WI38 (cell line): Measurements from ENCODE around the gene IGFL4.

Experiments
- H3K4me3 ChIP-seq: 2 replicates; pipeline ENCODE4 v1.5.1; 2011; ENCODE audit warnings: low read depth, mild to moderate bottlenecking, control low read depth, low read length
- TF ChIP-seq, protein P1 (sequence below): IDR thresholded peaks from 2 replicates; pipeline ENCODE4 v1.5.1; 2012; ENCODE audit warnings: low read depth, mild to moderate bottlenecking, control low read depth, low read length

The IGFL4 gene

GRCh38 chr19:46031781-46032596 lies 8.8 kb downstream of the IGFL4 start:
- TF ChIP-seq, protein P1, sequence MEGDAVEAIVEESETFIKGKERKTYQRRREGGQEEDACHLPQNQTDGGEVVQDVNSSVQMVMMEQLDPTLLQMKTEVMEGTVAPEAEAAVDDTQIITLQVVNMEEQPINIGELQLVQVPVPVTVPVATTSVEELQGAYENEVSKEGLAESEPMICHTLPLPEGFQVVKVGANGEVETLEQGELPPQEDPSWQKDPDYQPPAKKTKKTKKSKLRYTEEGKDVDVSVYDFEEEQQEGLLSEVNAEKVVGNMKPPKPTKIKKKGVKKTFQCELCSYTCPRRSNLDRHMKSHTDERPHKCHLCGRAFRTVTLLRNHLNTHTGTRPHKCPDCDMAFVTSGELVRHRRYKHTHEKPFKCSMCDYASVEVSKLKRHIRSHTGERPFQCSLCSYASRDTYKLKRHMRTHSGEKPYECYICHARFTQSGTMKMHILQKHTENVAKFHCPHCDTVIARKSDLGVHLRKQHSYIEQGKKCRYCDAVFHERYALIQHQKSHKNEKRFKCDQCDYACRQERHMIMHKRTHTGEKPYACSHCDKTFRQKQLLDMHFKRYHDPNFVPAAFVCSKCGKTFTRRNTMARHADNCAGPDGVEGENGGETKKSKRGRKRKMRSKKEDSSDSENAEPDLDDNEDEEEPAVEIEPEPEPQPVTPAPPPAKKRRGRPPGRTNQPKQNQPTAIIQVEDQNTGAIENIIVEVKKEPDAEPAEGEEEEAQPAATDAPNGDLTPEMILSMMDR: no peak

GRCh38 chr19:46030812-46031550 lies 9.8 kb downstream of the IGFL4 start:
- TF ChIP-seq, protein P1: no peak
- no peak overlapping the region for H3K4me3 ChIP-seq

More at GRCh38 chr19:46031781-46032596, 8.8 kb downstream of the IGFL4 start:
- no peak overlapping the region for H3K4me3 ChIP-seq

DNA sequence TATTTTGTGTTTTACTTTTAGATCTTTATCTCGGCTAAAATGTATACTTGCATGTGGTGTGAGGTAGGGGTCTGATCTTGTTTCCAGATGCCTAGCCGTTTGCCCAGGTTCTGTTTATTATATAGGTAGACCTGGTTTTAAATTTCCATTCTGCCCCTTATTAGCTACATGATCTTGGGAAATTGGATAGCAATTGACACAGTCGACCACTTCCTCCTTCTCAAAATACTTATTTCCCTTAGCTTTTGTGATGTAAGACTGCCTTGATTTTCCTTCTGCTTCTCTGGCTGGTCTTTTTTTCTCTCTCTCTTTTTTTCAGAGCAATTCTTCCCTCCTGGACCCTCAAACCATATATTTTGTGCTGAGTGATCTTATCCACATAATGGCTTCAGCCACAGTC lies 15.0 kb downstream of the IGFL4 start:
- no peak overlapping the region for H3K4me3 ChIP-seq
- TF ChIP-seq, protein P1: no peak

GRCh38 chr19:46023311-46023779 lies 17.5 kb downstream of the IGFL4 start:
- TF ChIP-seq, protein P1: no peak

DNA sequence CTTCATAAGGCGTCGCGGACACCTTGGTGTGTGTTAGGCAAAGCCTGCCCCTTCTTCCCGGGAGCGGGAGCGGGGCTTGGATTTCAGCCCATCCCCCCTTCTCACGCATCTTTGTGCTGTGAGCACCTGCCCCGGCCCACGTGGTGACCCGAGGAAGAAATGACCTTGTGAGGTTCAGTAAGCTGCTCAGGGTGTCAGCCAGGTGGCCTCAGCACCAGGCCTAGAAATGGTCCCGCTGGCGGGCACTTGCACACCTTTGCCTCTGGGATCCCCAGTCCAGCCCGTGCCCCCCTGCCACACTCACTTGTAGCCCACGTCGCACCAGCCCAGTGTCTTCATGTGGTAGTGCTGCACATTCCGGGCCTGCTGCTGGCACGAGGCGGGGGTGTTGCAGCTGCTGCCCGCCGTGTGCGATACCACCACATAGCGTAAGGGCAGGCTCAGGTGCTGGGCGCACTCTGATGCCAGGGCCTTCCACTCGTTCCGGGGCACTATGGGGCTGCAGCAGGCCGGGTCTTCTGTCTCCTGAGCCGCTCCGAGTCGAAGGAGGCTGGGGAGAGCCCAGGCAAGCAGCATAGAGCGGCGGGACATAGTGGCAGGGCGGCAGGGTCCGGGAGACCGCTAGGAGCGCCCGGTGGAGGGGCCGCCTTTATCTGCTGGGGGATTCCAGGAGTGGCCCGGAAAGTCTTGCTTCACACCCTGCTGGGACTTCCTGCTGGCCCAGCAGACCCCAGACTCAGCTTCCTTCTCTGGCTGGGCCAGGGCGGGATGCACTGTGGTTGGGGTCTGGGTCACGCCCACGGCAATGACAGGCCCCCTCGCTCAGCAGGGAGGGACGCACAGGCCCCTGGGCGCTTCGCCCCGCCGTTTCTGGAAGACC lies 18.1 kb downstream of the IGFL4 start, which contains the start of gene PGLYRP1:
PGLYRP1 (minus strand) TSS at position 623 of the 880 bp plus-strand sequence; CDS start at position 591, 32 bp downstream.
- no peak within 1 kb of the TSS for H3K4me3 ChIP-seq
- TF ChIP-seq, protein P1: no peak

More at GRCh38 chr19:46023311-46023779, 17.5 kb downstream of the IGFL4 start:
- H3K4me3 ChIP-seq: no peak overlapping the region

DNA sequence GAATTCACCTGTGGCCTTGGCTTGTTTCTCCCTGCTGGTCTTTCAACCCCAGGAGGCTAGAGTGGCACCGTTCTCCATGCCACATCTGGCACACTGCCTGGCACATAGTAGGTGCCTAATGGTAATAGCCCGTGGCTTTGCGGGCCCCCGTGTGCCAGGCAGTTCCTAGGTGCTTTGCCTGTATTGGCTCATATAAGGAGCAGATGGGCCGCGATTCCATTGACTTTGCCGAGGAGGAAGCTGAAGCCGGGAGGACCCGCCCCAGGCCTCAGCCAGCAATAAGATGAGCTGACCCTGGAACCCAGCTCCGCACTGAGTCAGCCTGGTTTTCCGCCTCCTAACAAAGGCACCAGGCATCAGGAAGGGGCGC lies 18.8 kb downstream of the IGFL4 start:
- TF ChIP-seq, protein P1: no peak

More for the DNA sequence above, 18.8 kb downstream of the IGFL4 start:
- no peak overlapping the region for H3K4me3 ChIP-seq
